ENCODE data around the gene AHSP.
A peak's percentile ranks its signal among the peaks of the same experiment; 100 is the strongest.
"Not testable (repeated sequence)": the region's sequence is repeated elsewhere in the genome, so short reads cannot be mapped to it uniquely, and the experiment has no call there.

AHSP gene, protein sequence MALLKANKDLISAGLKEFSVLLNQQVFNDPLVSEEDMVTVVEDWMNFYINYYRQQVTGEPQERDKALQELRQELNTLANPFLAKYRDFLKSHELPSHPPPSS

DNA sequence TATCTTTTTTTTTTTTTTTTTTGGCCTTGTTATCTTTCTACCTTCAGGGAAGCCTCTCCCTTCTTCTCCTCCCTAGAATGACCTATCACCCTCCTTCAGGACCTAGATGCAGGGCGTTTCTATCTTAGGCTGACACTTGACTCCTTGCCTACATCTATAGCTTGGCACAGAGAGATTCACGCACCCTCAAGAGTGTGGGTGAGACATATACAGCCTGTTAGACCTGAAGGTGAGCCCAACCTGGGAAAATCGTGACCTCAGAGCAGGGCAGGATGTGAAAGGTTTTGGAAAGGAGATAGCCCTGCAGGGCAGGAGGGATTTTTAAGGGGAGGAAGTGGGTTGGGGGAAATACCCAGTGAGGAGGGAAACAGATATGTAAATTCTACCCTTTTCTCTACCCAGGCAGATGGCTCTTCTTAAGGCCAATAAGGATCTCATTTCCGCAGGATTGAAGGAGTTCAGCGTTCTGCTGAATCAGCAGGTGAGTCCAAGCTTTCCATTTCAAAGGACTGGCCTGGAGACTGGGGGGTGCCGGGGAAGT, at the start of gene AHSP:
TSS of gene AHSP (plus strand) at position 167 of the 541 bp plus-strand sequence. CDS start at position 407, 240 bp downstream.
- no peak for DNase-seq

DNA sequence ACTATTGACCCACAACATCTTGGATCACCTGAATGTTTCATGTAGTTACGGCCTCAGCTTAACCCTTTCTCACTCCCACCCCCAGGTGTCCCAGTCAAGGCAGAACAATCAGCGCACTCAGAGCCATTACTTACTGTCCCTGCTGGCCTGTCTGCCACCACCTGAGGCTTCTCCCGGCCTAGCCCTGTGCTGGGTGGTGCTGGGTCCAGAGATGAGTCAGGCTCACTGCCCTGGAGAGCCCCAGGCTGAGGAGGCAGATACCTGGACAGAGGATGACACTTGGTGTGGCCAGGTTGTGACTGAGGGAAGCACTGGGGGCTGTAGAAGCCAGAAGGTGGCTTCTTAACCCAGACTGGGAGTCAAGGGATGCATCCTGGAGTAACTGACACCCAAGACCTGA, 48.7 kb upstream of the AHSP start:
- no peak for DNase-seq

DNA sequence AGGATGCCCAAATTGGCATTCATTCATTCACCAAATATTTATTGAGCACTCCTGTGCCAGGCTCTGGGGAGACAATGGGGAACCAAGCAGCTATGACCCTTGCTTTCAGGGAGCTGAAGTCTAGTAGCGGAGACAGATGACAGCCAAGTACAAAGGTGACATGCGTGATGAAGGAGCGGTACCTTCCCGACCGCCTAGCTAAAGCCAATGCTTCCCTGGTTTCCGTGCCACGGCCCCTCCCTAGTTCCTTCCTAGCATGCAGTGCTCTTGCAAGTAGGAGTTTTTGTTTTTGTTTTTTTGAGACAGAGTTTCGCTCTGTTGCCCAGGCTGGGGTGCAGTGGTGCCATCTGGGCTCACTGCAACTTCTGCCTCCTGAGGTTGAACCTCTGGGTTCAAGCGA, 47.9 kb upstream of the AHSP start:
- no peak for DNase-seq

DNA sequence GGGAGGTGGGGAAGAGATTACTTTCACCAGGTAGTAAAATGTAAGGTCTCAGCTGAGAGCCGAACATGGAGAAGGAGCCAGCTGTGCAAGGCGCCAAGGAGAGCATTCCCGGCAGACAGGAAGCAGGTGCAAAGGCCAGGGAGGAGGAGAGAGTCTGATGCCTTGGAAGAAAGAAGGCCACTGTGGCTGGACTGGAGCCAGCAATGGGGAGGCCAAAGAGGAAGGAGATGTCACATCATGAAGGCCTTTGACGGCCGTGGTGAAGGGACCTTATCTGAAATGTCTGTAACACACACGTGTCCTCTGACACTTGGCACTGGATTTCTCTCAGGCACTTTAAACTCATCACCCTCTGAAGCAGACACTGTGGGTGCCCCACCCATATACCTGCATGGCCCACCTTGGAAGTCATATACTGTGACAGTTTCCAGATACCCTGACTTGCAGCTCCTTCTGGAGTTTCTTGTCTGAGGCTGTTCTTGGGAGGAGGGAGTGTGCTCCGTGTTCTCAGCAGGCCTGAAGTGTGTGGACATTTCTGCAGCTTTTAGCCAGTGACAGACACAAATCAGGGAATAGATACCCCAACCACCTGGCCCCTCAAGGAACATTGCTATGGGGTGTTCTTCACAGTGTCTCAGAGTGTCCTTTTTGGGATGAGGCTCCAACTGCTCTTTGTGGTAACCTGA, 46.7 kb upstream of the AHSP start:
- DNase-seq = no peak

DNA sequence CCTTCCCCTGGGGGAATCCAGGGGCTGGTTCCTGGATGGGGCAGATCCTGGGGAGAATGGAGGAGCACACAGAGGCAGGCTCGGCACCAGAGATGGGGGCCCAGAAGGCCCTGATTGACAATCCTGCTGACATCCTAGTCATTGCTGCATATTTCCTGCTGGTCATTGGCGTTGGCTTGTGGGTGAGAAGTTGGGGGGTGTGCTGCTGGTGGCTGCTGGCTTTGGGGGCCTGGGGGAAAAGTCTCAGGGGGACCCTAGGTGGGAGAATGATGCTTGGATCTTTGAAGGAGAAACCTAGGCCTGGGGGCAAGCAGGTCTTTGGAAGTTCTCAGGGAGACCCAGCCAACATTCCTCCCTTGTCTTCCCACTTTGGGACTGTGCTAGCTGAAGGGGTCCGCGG, 44.6 kb upstream of the AHSP start, which contains the start of gene SLC5A2:
TSS of gene SLC5A2 (plus strand) at position 43 of the 400 bp plus-strand sequence. CDS start at position 57, 14 bp downstream.
- no peak for DNase-seq

DNA sequence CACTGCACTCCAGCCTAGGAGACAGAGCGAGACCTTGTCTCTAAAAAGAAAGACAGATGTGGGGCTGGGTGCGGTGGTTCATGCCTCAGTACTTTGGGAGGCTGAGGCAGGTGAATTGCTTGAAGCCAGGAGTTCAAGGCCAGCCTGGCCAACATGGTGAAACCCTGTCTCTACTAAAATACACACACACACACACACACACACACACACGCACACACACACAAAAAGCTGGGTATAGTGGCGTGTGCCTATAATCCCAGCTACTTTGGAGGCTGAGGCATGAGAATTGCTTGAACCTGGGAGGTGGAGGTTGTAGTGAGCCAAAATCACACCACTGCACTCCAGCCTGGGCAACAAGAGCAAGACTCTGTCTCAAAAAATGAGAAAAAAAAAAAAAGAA, 43.7 kb upstream of the AHSP start:
- not testable (repeated sequence) for DNase-seq

DNA sequence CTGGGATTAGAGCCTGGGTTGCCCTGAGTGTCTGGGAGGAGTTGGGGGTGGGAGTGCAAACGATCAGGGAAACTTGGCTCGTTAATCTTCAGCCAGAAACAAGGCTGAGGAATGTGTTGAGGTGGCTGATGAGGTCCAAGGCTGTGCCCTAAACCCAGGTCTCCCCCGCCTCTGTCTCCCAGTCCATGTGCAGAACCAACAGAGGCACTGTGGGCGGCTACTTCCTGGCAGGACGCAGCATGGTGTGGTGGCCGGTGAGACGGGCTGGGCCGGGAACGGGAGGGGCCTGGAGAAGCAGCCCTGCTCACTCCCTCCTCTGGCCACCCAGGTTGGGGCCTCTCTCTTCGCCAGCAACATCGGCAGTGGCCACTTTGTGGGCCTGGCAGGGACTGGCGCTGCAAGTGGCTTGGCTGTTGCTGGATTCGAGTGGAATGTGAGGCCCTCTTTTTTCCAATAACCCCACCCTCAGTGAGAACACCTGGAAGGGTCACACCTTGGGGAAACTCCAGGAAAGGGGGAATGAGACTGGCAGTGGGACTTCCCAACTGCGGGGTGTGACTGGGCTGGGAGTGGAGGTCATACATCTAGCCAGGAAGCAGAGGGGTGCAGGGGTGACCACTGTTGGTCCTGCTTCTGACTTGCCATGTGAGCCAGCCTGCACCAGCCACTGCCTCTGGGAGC, 43.1 kb upstream of the AHSP start:
- DNase-seq = no peak

DNA sequence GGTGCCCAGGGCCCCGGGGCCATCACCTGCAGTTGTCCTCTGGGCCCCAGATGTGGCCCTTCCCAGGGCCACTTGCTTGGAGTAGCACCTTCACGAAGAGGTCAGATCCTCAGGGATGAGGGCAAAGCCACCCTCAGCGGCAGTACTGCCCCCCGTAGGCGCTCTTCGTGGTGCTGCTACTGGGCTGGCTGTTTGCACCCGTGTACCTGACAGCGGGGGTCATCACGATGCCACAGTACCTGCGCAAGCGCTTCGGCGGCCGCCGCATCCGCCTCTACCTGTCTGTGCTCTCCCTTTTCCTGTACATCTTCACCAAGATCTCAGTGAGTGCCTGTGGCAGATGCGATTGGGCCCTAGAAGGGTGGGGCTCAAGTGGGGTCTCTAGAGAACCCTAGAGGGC, 42.1 kb upstream of the AHSP start:
- DNase-seq = no peak

DNA sequence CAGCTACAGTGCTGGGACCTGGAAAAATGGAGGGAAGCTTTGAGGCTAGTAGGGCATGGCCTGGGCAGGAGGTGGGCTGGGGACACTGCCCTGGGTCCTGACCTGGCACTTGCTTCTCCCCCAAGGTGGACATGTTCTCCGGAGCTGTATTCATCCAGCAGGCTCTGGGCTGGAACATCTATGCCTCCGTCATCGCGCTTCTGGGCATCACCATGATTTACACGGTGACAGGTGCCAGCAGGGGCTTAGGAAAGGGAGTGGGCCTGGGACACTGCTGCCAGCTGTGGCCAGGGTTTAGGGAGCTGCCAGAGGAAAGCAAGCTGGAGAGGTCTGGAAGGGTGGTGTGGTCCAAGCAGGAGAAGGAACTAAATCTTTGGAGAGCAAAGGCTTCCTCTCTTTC, 41.7 kb upstream of the AHSP start:
- DNase-seq = no peak

DNA sequence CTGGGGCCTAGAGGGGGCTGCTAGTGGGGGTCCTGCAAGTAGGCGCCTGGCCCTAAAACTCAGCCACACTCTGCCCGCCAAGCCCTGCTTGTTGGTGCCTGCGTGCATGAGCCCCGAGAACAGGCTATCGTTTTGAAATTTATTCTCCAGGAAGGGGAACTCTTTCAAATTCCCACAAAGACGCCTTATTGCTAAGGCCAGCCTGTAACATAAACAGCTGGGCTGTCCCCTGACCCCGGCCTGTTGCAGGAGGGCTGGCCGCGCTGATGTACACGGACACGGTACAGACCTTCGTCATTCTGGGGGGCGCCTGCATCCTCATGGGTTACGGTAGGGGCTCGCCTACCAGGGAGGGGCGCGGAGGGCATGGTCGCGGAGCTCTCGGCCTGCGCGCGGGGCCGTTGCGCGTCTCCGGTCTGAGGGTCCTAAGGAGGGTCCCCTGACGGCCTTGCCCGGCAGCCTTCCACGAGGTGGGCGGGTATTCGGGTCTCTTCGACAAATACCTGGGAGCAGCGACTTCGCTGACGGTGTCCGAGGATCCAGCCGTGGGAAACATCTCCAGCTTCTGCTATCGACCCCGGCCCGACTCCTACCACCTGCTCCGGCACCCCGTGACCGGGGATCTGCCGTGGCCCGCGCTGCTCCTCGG, 40.5 kb upstream of the AHSP start:
- DNase-seq = no peak

DNA sequence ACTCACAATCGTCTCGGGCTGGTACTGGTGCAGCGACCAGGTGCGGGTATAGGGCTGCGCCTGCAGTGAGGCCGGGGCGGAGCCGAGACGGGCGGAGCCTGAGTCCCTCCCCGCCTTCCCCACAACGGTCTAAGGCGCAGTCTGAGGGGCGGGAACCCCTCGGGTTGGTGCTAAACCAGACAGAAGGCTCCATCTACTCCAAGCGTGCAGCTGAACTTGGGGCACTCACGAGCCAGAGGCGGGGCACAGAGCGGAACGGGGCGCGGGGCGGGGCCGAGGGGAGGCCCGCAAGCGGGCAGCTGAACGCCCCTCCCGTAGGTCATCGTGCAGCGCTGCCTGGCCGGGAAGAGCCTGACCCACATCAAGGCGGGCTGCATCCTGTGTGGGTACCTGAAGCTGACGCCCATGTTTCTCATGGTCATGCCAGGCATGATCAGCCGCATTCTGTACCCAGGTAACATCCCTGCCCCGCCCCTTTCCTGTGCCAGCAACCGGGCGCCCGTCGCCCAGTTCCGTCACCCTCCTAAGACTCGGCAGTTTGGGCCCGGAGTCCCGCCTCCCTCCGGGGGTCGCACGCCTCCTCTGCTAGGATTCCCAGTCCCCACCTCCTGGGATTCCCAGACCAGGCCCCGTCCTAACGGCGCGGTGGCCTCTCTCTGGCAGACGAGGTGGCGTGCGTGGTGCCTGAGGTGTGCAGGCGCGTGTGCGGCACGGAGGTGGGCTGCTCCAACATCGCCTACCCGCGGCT, 39.8 kb upstream of the AHSP start:
- DNase-seq = peak; percentile 71

DNA sequence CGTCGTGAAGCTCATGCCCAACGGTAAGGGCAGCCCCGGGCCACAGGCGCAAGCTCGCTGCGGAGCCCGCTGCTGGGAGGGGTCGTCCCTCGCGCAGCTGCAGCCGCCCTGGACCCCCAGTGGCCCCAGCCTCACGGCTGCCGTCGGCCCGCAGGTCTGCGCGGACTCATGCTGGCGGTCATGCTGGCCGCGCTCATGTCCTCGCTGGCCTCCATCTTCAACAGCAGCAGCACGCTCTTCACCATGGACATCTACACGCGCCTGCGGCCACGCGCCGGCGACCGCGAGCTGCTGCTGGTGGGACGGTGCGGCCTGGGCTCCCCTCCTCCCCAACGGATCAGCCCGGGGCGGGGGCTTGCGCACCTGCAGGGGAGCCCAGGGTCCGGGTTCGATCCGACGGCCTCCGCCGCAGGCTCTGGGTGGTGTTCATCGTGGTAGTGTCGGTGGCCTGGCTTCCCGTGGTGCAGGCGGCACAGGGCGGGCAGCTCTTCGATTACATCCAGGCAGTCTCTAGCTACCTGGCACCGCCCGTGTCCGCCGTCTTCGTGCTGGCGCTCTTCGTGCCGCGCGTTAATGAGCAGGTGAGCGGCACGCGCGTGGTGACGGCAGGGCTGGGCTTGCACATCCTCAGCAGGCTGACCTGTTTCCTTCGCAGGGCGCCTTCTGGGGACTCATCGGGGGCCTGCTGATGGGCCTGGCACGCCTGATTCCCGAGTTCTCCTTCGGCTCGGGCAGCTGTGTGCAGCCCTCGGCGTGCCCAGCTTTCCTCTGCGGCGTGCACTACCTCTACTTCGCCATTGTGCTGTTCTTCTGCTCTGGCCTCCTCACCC, 39.0 kb upstream of the AHSP start:
- no peak for DNase-seq

DNA sequence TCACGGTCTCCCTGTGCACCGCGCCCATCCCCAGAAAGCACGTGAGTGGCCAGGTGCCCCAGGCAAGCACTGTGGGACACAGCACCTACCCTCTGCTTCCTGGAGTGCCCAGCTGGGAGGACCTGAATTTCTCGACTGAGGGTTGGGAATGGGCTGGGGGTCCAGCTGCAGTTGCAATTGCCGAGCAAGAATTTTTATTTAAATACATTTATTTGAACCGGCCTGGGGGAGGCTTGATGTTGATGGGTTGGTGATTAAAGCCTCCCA, 38.5 kb upstream of the AHSP start:
- no peak for DNase-seq

DNA sequence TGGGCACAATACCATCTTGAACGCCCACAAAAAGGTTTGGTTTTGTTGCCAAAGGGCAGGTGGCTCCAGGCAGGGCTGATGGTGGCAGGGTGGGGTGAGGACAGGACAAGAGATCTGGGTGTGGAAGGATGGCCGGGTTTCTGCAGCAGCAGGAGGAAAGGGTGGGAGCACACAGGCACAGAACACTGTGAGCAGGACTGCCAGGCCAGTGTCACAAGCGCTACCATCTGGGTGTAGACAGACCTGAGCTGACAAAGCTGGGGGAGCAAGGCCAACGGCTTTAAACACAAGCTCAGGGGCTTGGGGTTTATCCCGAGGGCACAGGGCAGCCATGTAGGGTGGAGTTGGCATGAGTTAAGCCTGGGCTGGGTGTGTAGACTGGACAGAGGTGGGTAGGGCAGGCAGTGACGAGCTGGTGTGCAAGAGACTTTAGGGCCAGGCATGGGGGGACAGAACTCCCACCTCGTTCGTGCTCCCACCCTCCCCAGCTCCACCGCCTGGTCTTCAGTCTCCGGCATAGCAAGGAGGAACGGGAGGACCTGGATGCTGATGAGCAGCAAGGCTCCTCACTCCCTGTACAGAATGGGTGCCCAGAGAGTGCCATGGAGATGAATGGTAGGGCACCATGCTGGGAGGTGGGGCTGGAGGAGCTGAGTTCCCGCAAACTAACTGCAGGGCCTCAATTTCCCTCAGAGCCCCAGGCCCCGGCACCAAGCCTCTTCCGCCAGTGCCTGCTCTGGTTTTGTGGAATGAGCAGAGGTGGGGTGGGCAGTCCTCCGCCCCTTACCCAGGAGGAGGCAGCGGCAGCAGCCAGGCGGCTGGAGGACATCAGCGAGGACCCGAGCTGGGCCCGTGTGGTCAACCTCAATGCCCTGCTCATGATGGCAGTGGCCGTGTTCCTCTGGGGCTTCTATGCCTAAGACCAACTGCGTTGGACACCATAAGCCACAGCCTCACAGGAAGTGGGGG, 37.8 kb upstream of the AHSP start:
- no peak for DNase-seq

DNA sequence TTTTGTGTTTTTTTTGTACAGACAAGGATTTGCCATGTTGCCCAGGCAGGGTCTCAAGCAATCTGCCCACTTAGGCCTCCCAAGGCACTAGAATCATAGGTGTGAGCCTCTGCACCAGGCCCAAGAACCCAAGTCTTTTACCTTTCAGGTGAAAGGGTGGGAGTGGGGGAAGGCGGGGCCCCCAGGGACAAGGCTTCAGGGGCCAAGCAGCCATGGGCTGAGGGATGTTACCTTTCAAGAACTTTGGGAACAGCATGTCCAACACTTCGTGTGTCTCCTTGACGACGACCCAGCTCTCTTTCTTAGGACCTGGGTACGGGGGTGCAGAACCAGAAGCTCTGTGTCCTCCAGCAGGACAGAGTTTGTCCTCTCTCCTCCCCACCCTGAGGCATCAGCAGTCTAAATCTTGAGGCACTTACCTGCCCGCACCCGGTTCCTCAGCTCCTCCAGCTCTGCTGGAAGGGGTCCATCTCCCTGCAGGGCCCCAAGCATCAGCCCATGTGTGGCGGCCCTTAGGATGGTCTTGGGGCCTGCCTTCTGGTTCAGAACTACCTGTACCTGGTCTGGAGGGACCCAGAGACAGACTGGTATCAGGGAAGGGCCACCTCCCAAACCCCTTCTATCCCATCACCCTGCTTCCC, 35.8 kb upstream of the AHSP start:
- no peak for DNase-seq

DNA sequence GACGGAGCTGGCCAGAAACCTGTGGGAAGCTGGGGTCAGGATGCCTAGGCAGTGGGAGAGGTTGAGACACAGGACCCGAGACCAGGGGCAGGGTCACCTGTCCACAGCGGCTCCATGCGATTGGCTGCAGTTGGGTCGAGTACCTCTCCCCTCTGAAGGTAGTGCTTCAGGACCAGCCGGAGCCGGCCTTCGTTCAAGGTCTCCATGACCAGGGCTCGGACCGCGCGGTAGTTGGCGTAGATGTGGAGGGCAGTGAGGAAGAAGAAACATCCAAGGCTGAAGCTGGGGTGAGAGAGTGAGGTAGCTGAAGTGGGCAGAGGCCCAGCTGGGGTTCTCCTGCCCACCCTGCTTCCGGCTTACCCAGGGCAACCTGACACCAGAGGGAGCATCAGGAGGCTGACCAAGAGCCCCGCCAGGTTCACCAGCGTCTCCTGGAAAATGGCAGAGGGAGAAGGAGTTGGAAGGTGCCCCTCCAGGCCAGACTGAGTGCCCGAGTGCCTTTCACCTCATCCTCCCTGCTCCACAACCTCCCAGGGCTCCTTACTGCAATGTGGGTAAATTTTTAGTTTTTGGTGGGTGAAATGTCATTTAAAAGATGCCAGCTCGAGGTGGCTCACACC, 34.1 kb upstream of the AHSP start:
- DNase-seq = no peak

DNA sequence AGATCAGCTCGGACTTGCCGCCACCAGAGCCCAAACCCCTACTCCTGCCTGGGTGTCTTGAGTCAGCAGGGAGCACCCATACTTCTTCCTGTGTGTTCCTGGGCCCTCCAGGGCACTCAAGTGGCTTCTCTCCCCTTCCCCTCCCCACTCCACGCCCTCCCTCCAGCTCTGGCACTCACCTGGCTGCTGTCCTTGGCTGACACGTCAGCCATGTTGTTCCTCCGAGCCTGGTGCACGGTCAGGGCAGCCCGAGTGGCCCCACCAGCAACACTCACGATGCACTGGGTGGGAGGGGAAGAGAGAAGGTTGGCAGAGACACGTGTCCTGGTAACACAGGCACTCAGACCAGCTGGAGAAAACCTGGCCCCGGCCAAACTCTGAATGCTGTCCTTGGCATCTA, 31.0 kb upstream of the AHSP start:
- no peak for DNase-seq

DNA sequence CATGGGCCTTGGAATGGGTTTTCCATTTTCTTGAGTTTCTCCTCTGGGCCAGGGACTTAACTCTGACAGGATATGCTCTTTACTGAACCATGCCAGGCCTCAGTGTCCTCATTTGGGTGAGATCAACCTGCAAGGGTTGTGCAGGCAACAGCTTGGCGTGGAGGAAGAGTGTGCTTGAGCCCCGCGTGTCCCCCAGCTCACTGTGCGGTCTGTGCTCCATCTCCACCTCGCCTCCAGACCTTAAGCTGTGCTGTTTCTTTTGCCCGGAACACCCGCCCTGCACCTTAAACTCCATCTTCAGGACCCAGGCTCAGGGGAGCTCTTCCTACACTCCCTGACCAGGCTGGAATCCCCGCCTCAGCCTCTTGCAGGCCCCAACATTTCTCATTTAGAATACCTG, 29.2 kb upstream of the AHSP start:
- no peak for DNase-seq

DNA sequence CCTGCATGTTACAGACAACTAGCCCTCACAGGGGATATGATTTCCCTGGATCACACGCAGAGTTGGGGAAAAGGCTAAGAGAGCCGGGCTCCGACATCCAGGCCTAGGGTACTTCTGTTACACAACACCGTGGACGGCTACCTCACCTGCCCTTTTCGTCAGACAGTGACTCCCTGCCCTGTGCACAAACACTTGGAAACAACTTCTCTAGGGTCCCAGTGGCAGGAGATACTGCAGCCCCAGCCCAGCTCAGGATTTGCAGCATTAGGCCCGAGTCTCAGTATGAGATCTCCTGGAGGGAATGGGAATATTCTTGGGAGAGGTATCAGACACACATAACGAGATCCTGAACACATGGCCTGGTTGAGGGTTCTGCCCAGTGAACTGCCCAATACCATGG, 27.8 kb upstream of the AHSP start:
- DNase-seq = no peak
